ENCODE measurements around the gene PACRG. TPM values are rescaled to one million over a fixed set of nuclear protein-coding genes. Genes with fewer than 3 reads are reported as not detected.
A peak's percentile ranks its signal among the peaks of the same experiment; 100 is the strongest.

Gene PACRG
- total RNA-seq, 1 experiment from 2014 or later, result not detected

GRCh38 chr6:163085426-163085825 lies 357.7 kb downstream of the PACRG start:
- DNase-seq (ENCODE audit: low read depth), result no peak

DNA sequence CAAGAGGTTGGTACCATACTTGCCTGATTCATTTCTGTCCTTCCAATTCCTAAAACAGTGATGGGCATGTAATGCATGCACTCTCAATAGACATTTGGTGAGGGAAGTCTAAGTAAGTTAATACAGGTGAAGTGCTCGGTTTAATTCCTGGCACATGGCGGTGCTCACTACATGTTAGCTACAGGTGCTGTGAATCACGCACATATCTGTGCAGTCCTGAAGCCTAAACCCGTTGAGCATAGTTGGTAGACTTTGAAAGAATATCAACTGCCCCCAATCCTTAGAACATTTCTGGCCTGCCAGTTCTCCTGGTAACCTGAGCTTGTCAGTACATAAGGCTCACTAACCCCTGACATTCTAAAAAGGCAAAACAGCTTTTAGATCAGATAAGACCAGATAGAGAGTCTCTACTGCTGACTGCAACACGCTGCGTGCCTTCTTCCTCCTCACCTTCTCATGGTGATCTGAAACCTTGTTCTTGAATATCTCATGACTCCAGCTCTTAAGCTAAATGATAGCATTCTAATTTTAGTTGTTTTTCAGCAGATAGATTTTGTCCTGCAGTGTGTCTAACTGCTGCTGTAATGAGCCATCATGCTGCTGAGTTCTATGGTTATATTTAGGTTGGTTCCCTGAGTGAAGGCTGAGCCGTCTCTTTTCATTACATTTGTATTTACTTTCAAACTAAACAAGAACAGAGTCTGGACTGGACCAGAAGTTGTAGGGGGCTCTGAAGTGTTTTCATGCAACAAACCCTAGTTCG lies 358.3 kb downstream of the PACRG start:
- no peak for DNase-seq (ENCODE audit: low read depth)

DNA sequence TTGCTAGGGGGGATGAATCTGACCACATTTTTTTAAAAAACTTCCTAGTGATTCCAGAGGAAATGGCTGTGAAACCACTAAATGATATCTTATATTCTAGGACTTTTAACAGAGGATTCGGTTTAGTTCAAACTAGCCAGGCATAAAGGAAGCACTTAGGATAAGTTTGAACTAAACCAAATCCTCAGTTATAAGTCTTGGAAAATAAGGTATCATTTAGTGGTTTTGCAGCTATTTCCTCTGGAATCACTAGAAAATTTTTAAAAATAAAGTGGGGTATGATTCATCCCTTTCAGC lies 358.8 kb downstream of the PACRG start:
- DNase-seq (ENCODE audit: low read depth), result peak; percentile 45

DNA sequence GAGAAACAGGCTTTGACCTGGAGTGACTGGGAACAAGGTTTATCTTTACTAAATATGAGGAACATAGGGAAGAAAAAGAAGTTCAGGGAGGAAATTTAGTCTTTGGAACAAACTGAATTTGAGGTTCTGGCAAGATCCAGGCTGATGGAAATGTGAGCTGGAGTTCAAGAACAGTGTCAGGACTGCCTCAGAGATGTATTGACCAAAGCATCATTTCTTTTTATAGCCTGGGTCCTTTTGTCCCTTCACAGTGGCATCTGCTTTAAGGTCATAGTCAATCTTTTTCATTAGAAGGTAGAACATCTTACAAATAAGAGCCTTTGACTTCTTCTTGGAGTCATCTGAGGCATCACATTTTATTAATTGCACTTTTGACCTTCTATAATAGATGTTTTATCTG lies 360.2 kb downstream of the PACRG start:
- no peak for DNase-seq (ENCODE audit: low read depth)

- DNase-seq (ENCODE audit: low read depth), result no peak
These were observed 365.1 kb downstream of the PACRG start for GRCh38 chr6:163092876-163093275.

- DNase-seq (ENCODE audit: low read depth), result no peak
These were observed 367.1 kb downstream of the PACRG start for GRCh38 chr6:163094881-163095280.

DNA sequence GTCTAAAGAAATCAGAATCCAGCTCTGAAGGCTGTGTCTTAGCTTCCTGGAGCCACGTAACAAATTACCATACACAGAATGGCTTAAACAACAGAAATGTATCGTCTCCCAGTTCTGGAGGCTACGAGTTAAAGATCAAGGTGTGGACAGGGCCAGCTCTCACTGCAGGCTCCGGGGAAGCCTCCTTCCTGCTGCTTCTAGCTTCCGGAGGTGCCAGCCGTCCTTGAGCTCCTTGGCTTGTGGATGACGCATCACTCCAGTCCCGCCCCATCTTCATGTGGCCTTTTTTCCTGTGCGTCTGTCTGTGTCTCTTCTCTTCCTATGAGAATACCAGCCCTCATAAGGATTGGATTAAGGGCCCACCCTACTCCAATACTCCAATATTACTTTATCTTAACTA lies 367.6 kb downstream of the PACRG start:
- peak; percentile 62 for DNase-seq (ENCODE audit: low read depth)

- no peak for DNase-seq (ENCODE audit: low read depth)
These were observed 371.2 kb downstream of the PACRG start for GRCh38 chr6:163098827-163099479.

- no peak for DNase-seq (ENCODE audit: low read depth)
These were observed 371.9 kb downstream of the PACRG start for GRCh38 chr6:163099621-163100171.

DNA sequence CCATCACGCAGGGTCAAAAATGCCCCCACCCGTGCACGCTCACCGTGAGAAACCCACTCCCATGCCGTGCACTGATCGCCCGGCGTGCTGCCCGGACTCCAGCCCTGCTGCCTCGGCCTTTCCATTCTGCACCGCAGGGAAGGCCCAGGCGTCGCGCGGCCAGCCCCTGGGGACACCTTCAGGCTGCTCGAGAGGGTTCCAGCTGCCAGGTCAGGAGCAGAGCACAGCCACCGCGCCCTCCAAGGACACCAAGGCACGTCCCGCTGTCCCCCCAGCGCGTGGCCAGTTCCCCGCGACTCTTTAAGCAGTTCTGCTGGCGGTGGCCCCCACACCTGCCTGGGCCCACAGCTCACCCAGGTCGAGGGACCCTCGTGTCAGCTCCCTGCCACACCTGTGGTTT lies 372.5 kb downstream of the PACRG start:
- DNase-seq (ENCODE audit: low read depth), result no peak

DNA sequence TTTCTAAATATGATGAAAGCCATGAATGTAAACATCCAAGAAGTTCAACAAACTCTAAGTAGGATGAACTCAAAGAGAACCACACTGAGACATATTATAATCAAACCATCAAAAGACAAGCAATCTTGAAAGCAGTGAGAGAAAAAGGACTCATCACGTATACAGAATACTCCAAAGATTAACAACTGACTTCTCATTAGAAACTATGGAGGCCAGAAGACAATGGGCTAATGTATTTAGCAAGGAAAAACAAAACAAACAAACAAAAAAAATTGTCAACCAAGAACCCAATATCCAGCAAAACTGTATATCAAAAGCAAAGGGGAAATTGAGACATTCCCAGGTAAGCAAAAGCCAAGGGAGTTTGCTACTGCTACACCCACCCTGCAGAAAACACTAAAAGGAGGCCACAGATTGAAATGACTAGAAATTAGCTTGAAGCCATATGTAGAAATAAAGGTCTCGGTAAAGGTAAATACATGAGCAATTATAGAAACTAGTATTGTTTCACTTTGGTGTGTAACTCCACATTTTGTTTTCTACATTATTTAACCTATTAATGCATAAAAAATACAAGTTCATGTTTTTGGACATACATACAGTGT lies 385.7 kb downstream of the PACRG start:
- DNase-seq (ENCODE audit: low read depth), result no peak

GRCh38 chr6:163118941-163119340 lies 391.2 kb downstream of the PACRG start:
- DNase-seq (ENCODE audit: low read depth), result no peak

GRCh38 chr6:163120223-163120622 lies 392.4 kb downstream of the PACRG start:
- no peak for DNase-seq (ENCODE audit: low read depth)

- no peak for DNase-seq (ENCODE audit: low read depth)
These were observed 393.5 kb downstream of the PACRG start for GRCh38 chr6:163121270-163121669.

DNA sequence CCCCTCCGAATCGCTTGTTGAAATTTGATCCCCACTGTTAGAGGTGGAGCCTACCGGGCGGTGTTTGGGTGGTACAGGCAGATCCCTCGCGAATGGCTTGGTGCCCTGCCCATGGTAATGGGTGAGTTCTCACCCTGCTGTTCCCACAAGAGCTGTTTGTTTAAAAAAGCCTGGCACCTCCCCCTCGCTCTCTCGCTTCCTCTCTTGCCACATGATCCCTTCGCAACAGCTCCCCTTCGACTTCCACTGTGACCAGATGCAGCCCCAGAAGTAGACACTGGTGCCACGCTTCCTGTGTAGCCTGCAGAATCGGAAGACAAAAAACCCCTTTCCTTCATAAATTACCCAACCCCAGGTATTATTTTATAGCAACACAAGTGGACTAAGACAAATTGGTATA lies 394.6 kb downstream of the PACRG start:
- no peak for DNase-seq (ENCODE audit: low read depth)

DNA sequence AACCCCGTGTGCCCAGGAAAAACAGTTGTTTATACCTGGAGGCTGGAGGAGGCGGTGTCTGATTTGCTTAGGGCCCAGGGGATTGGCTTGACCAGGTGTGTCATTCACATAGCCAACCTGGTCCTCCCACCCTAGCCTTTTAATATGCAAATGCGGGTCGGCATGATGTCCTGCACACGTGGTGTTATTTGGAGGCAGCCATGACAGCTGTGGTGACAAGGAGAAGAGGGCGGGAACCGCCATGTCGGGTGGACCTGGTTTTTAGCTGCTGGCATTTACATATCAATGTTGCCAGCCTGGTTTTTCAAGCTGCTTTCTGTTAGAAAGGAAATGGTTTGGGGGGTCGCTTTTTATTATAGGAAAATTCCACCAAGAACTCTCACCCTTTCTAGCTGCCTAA lies 395.3 kb downstream of the PACRG start:
- DNase-seq (ENCODE audit: low read depth), result no peak

GRCh38 chr6:163126741-163127140 lies 399.0 kb downstream of the PACRG start:
- no peak for DNase-seq (ENCODE audit: low read depth)

- no peak for DNase-seq (ENCODE audit: low read depth)
These were observed 399.8 kb downstream of the PACRG start for GRCh38 chr6:163127587-163127986.

GRCh38 chr6:163128324-163128723 lies 400.6 kb downstream of the PACRG start:
- no peak for DNase-seq (ENCODE audit: low read depth)

DNA sequence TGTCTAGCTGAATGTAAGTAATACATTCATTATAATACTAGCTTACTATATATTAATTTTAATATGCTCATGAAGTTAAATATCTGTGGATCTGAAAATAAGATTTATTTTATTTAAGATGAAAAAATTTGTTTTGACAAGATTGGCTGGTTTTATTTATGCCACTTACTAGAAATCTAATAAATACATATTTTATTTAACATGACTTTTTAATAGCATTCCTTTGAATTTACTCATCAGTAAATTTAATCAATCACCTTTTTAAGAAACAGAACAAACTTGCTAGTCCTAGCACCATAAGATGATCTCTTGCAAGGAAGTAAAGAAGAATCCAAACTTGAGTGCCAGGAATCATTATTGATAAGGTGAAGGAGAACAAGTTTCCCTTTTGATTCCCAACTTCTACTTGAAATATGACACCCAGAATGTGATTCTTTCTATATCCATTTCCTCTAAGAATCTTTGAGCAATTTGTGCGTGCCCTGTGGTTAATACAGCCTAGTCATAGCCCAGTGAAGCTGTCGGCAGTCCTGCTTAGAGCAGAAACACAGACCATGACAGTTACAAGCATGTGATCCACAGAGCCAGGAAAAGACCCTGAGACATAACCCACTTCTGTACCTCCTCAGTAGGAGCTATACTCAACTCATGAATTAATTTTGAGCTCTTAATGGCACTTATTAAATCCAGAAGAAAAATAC lies 404.4 kb downstream of the PACRG start:
- DNase-seq (ENCODE audit: low read depth), result peak; percentile 14

GRCh38 chr6:163133017-163133416 lies 405.2 kb downstream of the PACRG start:
- DNase-seq (ENCODE audit: low read depth), result no peak

GRCh38 chr6:163133691-163134090 lies 405.9 kb downstream of the PACRG start:
- DNase-seq (ENCODE audit: low read depth), result no peak

Measured in RPMI7951 (cell line).